AG10803 (cell line): ENCODE data around the gene PARG.
"Not testable (repeated sequence)": the region's sequence is repeated elsewhere in the genome, so short reads cannot be mapped to it uniquely, and the experiment has no call there.

Experiments used
- DNase-seq: peaks from one replicate; pipeline ENCODE4 v3.0.0; 2010; ENCODE audit warnings: low read depth
- H3K4me3 ChIP-seq: 2 replicates; pipeline ENCODE4 v1.5.1; 2011; ENCODE audit warnings: mild to moderate bottlenecking, low read length, control low read depth
- CTCF ChIP-seq: conservative IDR thresholded peaks from 2 replicates; pipeline ENCODE4 v1.5.1; 2011; ENCODE audit warnings: mild to moderate bottlenecking, low read length, control low read depth, inconsistent platforms

Gene PARG

GRCh38 chr10:49916451-49916850 is 25.4 kb downstream of the PARG start:
- H3K4me3 ChIP-seq, DNase-seq: not testable (repeated sequence)

- H3K4me3 ChIP-seq, DNase-seq: not testable (repeated sequence)
These were observed 31.5 kb downstream of the PARG start for GRCh38 chr10:49910295-49910694.

GRCh38 chr10:49908290-49909080 is 33.3 kb downstream of the PARG start:
- not testable (repeated sequence) for H3K4me3 ChIP-seq, DNase-seq

GRCh38 chr10:49903829-49904228 is 38.0 kb downstream of the PARG start:
- H3K4me3 ChIP-seq, DNase-seq: not testable (repeated sequence)

GRCh38 chr10:49900406-49900805 is 41.4 kb downstream of the PARG start:
- DNase-seq, H3K4me3 ChIP-seq: not testable (repeated sequence)

- DNase-seq, H3K4me3 ChIP-seq: not testable (repeated sequence)
These were observed 41.8 kb downstream of the PARG start for GRCh38 chr10:49899999-49900398.

GRCh38 chr10:49890025-49890424 is 51.8 kb downstream of the PARG start:
- H3K4me3 ChIP-seq, DNase-seq: not testable (repeated sequence)
- TF ChIP-seq CTCF = 0 out of 2 replicates have a peak, but pooled peaks have one; percentile 3

GRCh38 chr10:49884739-49885331 is 57.0 kb downstream of the PARG start:
- not testable (repeated sequence) for H3K4me3 ChIP-seq, DNase-seq

GRCh38 chr10:49883852-49884251 is 58.0 kb downstream of the PARG start:
- not testable (repeated sequence) for H3K4me3 ChIP-seq, DNase-seq

GRCh38 chr10:49882327-49882726 is 59.5 kb downstream of the PARG start:
- not testable (repeated sequence) for DNase-seq, H3K4me3 ChIP-seq

- DNase-seq, H3K4me3 ChIP-seq: not testable (repeated sequence)
These were observed 69.1 kb downstream of the PARG start for GRCh38 chr10:49872740-49873139.

GRCh38 chr10:49871462-49871861 is 70.4 kb downstream of the PARG start:
- H3K4me3 ChIP-seq, DNase-seq: not testable (repeated sequence)

GRCh38 chr10:49859933-49860332 is 81.9 kb downstream of the PARG start:
- not testable (repeated sequence) for H3K4me3 ChIP-seq, DNase-seq

- not testable (repeated sequence) for H3K4me3 ChIP-seq, DNase-seq
These were observed 83.0 kb downstream of the PARG start for GRCh38 chr10:49858697-49859382.

GRCh38 chr10:49849520-49849919 is 92.3 kb downstream of the PARG start:
- DNase-seq, H3K4me3 ChIP-seq: not testable (repeated sequence)
